Left ventricle myocardium inferior (tissue), 1 donor: Measurements from ENCODE around the gene SEC61G. TPM values are rescaled to one million over a fixed set of nuclear protein-coding genes. Genes with fewer than 3 reads are reported as not detected.

ENCODE experiments used
- DNase-seq: peaks from one replicate; pipeline ENCODE4 v3.0.0-alpha.2; 2020
- H3K27ac ChIP-seq: fragments of 200-600 bp; replicated peaks from 2 replicates; pipeline ENCODE4 v1.8.0; 2021
- H3K27me3 ChIP-seq: fragments of 200-600 bp; 2 replicates; pipeline ENCODE4 v1.8.0; 2021; ENCODE audit warnings: low read depth
- H3K36me3 ChIP-seq: fragments of 200-600 bp; 2 replicates; pipeline ENCODE4 v1.8.0; 2021
- H3K4me1 ChIP-seq: fragments of 200-600 bp; 2 replicates; pipeline ENCODE4 v1.8.0; 2021
- H3K4me3 ChIP-seq: fragments of 200-600 bp; 2 replicates; pipeline ENCODE4 v1.8.0; 2021; ENCODE audit warnings: mild to moderate bottlenecking, moderate library complexity
- H3K9me3 ChIP-seq: fragments of 200-600 bp; replicated peaks from 2 replicates; pipeline ENCODE4 v1.8.0; 2021
- CTCF ChIP-seq: fragments of 200-600 bp; IDR thresholded peaks from 2 replicates; pipeline ENCODE4 v1.8.0; 2021; ENCODE audit warnings: antibody characterized with exemption, mild to moderate bottlenecking, borderline replicate concordance
- intact Hi-C: fragments of 100-400 bp; cut with micrococcal nuclease; formaldehyde crosslinking; loops from one replicate; pipeline ENCODE4 v1.11.0; 2022
- total RNA-seq: library from RNA; stranded (reverse); fragmentation: NEBNext Ultra II Directional; extraction: Animal tissue kit (Norgen Biotek cat#: 25700); gene quantifications from one replicate; pipeline ENCODE4 v1.2.1, GENCODE V29; 2021
- donor health status: DM: no; HTN: yes; CAD: no; lungs with severe emphysema.

SEC61G gene
- total RNA-seq, 1 donor from 2014 or later = 103 TPM

- H3K36me3 ChIP-seq = no peaks in the 10 kb centered on the region
- H3K9me3 ChIP-seq = peaks cover 25% of the 10 kb centered on the region
- no peaks in the 10 kb centered on the region for H3K4me1 ChIP-seq
- no peak for TF ChIP-seq CTCF
- DNase-seq = no peak
- H3K27ac ChIP-seq = no peak overlapping the region
- no peaks in the 10 kb centered on the region for H3K27me3 ChIP-seq
- intact Hi-C loops = no loop called here
- no peak overlapping the region for H3K4me3 ChIP-seq
Observed at GRCh38 chr7:54712820-54713219, 46.2 kb downstream of the SEC61G start.

GRCh38 chr7:54711900-54712595 is 47.0 kb downstream of the SEC61G start:
- H3K27ac ChIP-seq = no peak overlapping the region
- no peak for DNase-seq
- TF ChIP-seq CTCF = no peak
- H3K4me1 ChIP-seq = no peaks in the 10 kb centered on the region
- H3K9me3 ChIP-seq = peaks cover 23% of the 10 kb centered on the region
- intact Hi-C loops = no loop called here
- H3K27me3 ChIP-seq = no peaks in the 10 kb centered on the region
- H3K36me3 ChIP-seq = no peaks in the 10 kb centered on the region
- no peak overlapping the region for H3K4me3 ChIP-seq

GRCh38 chr7:54709283-54709682 is 49.7 kb downstream of the SEC61G start:
- intact Hi-C loops = no loop called here
- H3K36me3 ChIP-seq = no peaks in the 10 kb centered on the region
- no peak overlapping the region for H3K27ac ChIP-seq
- no peak for TF ChIP-seq CTCF
- H3K9me3 ChIP-seq = peaks cover 13% of the 10 kb centered on the region
- no peaks in the 10 kb centered on the region for H3K4me1 ChIP-seq
- no peak overlapping the region for H3K4me3 ChIP-seq
- DNase-seq = no peak
- no peaks in the 10 kb centered on the region for H3K27me3 ChIP-seq

GRCh38 chr7:54705436-54705835 is 53.6 kb downstream of the SEC61G start:
- DNase-seq = no peak
- no peak overlapping the region for H3K4me3 ChIP-seq
- H3K4me1 ChIP-seq = no peaks in the 10 kb centered on the region
- H3K27ac ChIP-seq = no peak overlapping the region
- no peak for TF ChIP-seq CTCF
- intact Hi-C loops = no loop called here
- peaks cover 13% of the 10 kb centered on the region for H3K9me3 ChIP-seq
- no peaks in the 10 kb centered on the region for H3K27me3 ChIP-seq
- no peaks in the 10 kb centered on the region for H3K36me3 ChIP-seq

GRCh38 chr7:54704851-54705250 is 54.2 kb downstream of the SEC61G start:
- H3K4me1 ChIP-seq = no peaks in the 10 kb centered on the region
- no peak for TF ChIP-seq CTCF
- no peak overlapping the region for H3K4me3 ChIP-seq
- no peak for DNase-seq
- no peak overlapping the region for H3K27ac ChIP-seq
- intact Hi-C loops = no loop called here
- H3K9me3 ChIP-seq = peaks cover 13% of the 10 kb centered on the region
- H3K27me3 ChIP-seq = no peaks in the 10 kb centered on the region
- no peaks in the 10 kb centered on the region for H3K36me3 ChIP-seq

Other genes starting within 250 kb of the SEC61G start
- not detected for gene VSTM2A, start 216.8 kb downstream of the SEC61G start, total RNA-seq